Fibroblast of pulmonary artery (primary cell): Measurements from ENCODE around the gene NKAIN2.

Experiments used
- DNase-seq: peaks from one replicate; pipeline ENCODE4 v3.0.0-alpha.2; 2010; ENCODE audit warnings: low read depth
- H3K4me3 ChIP-seq: replicated peaks from 2 replicates; pipeline ENCODE4 v1.5.1; 2011; ENCODE audit warnings: low read depth, mild to moderate bottlenecking, control low read depth, low read length, moderate library complexity
- TF ChIP-seq, protein P1 (sequence below): IDR thresholded peaks from 2 replicates; pipeline ENCODE4 v1.5.1; 2011; ENCODE audit warnings: mild to moderate bottlenecking, control low read depth, low read length, inconsistent platforms; ENCODE audit errors: missing control alignments

NKAIN2 gene

DNA sequence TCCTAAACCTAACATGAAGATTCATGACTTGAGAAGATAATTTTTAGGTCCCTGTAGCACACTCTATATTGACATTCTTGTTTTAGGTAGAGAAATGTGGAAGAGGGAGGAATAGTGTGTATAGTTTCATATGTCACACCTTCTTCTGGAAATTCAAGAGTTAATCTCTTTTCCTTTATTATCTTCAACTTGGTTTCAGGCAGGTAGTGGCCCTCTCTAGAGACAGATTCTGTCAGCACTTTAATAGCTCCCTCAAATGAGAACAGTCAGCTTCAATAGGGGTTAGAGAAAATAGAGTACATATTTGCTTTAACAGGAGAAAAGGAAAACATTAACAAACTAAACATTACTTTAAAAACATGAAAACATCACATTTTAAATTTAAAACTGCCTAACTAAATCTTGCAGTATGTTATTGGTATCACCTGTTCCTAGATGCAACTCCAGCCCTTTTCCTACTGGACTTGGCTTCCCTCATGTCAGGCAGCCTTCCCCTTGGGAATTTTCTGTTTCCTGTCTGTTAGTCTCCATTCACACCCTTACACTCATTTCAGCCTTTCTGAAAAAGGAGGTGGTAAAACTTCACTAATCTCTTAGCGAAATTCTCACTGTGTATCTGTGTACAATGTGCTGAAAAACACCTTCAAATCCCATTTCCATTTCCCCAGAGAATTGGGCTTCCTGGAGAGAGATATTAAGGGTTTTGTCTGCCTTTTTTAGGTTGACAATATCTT lies 966.3 kb downstream of the NKAIN2 start:
- TF ChIP-seq, protein P1, sequence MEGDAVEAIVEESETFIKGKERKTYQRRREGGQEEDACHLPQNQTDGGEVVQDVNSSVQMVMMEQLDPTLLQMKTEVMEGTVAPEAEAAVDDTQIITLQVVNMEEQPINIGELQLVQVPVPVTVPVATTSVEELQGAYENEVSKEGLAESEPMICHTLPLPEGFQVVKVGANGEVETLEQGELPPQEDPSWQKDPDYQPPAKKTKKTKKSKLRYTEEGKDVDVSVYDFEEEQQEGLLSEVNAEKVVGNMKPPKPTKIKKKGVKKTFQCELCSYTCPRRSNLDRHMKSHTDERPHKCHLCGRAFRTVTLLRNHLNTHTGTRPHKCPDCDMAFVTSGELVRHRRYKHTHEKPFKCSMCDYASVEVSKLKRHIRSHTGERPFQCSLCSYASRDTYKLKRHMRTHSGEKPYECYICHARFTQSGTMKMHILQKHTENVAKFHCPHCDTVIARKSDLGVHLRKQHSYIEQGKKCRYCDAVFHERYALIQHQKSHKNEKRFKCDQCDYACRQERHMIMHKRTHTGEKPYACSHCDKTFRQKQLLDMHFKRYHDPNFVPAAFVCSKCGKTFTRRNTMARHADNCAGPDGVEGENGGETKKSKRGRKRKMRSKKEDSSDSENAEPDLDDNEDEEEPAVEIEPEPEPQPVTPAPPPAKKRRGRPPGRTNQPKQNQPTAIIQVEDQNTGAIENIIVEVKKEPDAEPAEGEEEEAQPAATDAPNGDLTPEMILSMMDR = no peak
- no peak overlapping the region for H3K4me3 ChIP-seq
- no peak for DNase-seq

DNA sequence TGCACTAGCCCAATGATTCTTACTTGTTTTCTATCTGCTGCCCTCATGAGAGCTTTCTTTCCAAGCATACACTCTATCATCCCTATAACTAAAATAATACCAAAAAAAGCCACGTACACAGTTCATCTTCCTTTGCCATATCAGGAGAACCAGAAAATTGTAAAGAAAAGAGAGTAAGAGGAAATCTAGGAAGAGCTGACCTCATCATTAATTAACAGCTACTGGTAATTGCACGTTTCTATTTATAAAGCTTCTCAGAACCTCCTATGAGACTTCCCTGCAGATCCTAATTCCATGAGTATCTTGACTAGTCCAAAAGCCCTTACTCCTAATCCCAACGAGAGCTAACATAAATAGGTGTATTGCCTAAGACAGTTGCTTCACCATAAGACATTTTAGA lies 967.1 kb downstream of the NKAIN2 start:
- no peak for DNase-seq
- H3K4me3 ChIP-seq = no peak overlapping the region
- TF ChIP-seq, protein P1 = no peak

DNA sequence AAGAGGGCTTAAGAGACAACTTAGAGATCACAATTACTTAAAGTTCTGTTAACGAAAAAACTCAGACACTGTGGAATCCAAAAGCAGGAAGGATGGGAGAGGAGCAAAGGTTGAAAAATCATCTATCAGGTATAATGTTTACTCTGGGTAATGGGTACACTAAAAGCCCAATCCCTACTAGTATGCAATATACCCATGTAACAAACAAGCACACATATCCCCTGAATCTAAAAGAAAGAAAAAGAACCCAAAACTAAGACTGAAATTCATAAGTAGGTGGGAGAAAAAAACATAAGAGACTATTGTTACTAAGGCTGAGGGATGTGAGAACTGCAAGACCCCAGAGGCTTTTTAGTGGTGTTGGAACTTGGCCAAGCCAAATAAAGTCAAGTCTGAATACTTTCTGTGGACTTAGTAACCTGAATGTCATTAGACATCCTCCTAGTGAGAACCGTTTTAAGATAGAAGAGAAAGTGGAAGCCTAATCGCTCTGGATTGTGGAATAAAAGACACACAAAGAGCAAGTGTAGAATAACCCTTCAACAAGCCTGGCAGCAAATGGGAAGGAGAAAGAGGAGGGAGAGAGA lies 969.2 kb downstream of the NKAIN2 start:
- TF ChIP-seq, protein P1 = no peak
- no peak overlapping the region for H3K4me3 ChIP-seq
- DNase-seq = no peak

DNA sequence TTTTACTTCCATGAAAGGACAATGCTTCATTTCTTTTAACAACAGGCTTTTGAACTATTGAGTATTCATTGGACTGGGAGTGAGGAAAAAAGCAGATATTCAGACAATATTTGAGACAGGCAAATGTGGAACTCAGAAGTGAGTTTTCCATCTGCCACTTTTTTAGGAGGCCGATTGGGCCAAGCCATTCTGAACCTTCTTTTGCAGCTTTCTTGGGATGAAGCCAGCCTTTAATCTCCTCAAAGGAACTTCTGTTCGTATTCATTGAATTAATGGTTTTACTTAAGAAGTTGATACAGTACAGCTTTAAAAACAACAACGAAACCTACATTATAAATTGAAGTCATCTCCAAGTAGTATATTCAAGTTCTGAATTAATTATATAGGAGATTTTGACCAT lies 971.5 kb downstream of the NKAIN2 start:
- TF ChIP-seq, protein P1 = no peak

DNA sequence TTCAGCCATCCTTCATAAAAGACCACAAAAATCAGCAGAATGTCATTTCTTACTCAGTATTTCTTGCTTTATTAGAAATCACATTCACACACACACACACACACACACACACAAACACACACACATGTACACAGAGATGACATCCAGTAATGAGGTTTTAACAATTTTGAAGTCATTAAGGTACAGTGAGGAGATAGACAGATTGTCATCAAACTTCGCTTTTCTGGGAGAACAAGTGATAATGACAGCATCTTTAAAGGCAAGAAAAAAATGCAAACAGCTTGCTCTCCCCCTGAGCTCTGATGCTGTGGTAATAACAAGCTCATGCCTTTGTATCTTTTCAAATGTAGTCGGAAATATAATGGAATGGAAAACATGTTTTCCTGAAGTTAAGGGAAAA lies 974.2 kb downstream of the NKAIN2 start:
- no peak for DNase-seq
- no peak overlapping the region for H3K4me3 ChIP-seq
- TF ChIP-seq, protein P1 = no peak

More for the DNA sequence above, 971.5 kb downstream of the NKAIN2 start:
- no peak for DNase-seq
- H3K4me3 ChIP-seq = no peak overlapping the region

DNA sequence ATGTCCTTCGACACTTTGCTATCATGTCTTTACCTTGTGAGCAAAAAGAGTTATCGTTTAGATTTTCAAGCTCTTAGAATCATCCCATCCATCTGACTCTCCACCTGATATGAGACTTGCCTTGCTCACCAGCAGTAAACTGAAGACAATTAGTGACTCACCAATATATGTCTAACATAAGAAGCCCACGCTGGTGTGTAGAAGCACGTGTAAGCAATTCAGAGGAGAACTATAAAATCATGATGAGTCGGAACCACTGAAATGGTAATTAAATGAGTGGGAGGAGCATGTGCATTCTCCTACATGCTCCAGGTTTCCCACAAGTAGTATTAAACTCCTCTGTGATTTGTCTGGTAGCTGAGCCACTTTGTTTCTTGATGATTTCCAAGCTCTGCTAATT lies 977.0 kb downstream of the NKAIN2 start:
- TF ChIP-seq, protein P1 = no peak
- DNase-seq = no peak
- no peak overlapping the region for H3K4me3 ChIP-seq

DNA sequence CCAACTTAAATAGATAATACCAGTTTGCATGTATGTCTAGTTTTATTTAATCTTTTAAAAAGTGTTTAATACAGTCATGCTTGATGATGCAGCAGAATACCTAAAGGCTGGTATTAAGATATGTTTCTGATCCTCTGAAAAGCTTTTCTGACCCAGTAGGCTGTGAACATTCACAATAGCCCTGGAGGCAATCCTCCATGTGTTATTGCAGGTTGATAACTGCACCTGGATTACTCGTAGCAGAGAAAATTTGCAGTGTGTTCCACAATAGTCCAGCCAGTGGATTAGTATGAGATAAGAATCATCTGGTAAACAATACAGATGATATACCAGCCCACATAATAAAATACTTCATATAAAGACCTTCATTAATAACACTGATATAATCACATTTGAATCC lies 979.7 kb downstream of the NKAIN2 start:
- H3K4me3 ChIP-seq = no peak overlapping the region
- TF ChIP-seq, protein P1 = no peak
- no peak for DNase-seq
